Measurements from ENCODE around the gene PGC.
A peak's percentile ranks its signal among the peaks of the same experiment; 100 is the strongest.

PGC gene

DNA sequence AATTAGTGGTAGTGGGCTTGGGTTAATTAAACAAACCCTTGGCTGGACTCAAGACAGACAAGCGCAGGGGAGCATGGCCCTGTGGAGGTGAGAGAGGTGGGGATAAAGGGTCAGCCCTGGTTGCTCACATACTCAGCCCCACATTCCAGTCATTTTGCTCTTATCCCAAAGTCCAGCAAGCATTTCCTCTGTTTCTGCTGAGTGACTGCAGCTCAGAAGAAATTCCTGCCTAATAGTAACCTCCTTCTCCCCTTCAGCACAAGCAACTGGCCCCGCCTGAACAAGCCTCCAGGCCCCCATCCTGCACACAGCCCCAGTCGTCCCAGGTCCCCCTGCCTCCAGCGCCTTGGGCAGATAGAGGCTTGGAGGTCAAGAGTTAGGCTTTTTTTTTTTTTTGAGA lies 8.2 kb downstream of the PGC start:
- no peak for TF ChIP-seq CTCF (IDR thresholded peaks at IDR 0.05)

DNA sequence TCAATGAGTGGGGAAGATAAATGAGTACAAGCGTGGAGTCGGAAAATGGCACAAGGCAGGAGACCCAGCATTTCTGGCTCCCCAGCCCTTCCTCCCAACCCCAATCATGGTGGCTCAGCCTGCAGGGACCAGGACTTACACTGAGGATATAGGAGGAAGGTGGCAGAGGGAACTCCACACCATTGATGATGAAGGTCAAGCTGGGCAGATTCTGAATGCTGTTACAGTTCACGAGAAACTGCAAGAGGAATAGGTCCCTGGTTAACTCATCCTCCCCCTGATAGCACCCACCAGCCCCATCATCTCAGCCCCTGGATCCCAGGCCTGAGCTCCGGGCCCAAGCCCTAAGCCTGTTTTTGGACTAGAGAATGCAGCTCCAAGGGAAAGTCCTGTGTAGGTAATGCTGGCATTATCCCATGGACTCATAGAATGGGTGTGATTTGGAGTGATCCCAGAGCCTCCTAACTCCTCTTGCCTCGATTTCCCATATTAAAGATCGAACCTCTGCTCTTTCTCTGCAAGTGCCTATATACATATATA lies 9.5 kb downstream of the PGC start:
- TF ChIP-seq CTCF (IDR thresholded peaks at IDR 0.05): no peak

GRCh38 chr6:41736800-41737555 lies 10.2 kb downstream of the PGC start:
- TF ChIP-seq CTCF (IDR thresholded peaks at IDR 0.05): no peak

- no peak for TF ChIP-seq CTCF (IDR thresholded peaks at IDR 0.05)
Measured at GRCh38 chr6:41736186-41736733, 10.9 kb downstream of the PGC start.

DNA sequence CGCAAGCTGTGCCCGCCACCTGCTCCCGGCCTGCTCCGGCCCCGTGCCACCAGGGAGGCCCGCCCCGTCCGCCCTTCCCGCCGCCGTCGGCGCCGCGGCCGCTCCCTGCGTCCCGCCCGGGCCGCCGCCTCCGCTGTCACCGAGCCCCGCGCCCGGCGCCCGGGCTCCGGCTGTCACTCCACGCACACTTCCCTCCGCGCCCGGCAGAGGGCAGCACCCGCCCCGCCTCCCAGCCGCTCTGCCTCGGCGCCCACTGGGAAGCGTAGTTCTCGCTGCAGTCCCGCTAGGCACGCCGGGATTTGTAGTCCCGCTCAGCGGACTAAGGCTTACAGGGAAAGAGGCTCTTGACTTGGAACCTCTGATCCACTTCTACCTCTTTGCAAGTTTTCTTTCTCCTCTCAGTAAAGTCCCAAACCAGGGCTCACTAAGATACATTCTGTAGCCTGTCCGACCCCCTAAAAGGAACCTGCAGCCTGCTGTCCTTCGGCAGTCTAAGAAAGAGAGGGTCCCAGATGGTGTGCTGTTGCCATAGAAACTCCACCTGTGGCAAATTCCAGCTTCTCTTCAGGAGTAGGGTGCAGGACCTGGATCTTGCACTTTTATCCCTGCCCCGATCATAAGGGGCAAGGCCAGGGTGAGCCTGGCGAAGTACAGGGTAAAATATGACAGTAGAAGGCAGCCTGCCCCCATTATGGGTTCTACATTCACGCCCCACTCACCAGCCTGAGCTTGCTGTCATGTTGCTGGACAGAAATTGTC lies 11.6 kb downstream of the PGC start, which contains the start of gene TFEB:
Gene TFEB, minus strand, starts transcription at position 182 of the 759 bp plus-strand sequence. CDS start 44,395 bp downstream, outside the sequence.
- TF ChIP-seq CTCF (IDR thresholded peaks at IDR 0.05): peak; percentile 91

GRCh38 chr6:41734666-41735426 lies 12.4 kb downstream of the PGC start:
- TF ChIP-seq CTCF (IDR thresholded peaks at IDR 0.05): no peak
